ENCODE measurements around the gene TRIM29.
A peak's percentile ranks its signal among the peaks of the same experiment; 100 is the strongest.
"Not testable (repeated sequence)": the region's sequence is repeated elsewhere in the genome, so short reads cannot be mapped to it uniquely, and the experiment has no call there.

Gene TRIM29

GRCh38 chr11:120172054-120172911, 34.4 kb upstream of the TRIM29 start:
- peak; percentile 26 for DNase-seq

GRCh38 chr11:120170741-120171261, 32.9 kb upstream of the TRIM29 start:
- DNase-seq = no peak

DNA sequence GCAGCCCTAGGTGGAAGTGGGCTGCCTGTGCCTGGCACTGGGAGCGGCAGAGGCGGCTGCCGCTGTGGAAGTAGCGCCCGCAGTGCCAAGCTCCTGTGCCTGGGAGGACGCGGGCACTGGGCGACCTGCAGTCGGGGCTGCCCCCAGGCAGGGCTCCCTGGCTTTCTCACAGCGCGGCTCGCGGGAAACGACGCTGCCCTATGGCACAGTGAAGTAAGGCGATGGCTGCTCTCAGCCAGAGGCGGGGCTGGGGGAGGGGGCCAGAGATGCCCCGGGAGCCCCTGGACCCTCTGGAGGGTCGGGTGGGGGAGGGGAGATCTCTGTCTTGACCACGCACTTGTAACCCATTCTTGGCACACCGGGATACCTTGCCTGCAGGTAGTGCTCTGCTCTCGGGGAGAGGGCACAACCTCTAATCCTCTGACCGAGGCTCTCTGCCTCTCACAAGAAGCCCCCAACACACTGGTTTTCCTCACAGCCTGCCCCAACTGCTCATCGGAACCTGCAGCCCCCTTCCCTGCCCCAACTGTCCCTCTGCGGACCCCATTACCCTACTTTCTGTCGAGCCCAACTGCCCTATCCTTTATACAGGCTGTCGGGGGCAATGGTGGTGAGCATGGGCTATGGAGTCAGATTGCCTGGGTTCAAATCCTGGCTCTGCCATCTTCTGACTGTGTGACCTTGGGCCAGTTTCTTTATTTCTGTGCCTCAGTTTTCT, 32.2 kb upstream of the TRIM29 start:
- DNase-seq = no peak

DNA sequence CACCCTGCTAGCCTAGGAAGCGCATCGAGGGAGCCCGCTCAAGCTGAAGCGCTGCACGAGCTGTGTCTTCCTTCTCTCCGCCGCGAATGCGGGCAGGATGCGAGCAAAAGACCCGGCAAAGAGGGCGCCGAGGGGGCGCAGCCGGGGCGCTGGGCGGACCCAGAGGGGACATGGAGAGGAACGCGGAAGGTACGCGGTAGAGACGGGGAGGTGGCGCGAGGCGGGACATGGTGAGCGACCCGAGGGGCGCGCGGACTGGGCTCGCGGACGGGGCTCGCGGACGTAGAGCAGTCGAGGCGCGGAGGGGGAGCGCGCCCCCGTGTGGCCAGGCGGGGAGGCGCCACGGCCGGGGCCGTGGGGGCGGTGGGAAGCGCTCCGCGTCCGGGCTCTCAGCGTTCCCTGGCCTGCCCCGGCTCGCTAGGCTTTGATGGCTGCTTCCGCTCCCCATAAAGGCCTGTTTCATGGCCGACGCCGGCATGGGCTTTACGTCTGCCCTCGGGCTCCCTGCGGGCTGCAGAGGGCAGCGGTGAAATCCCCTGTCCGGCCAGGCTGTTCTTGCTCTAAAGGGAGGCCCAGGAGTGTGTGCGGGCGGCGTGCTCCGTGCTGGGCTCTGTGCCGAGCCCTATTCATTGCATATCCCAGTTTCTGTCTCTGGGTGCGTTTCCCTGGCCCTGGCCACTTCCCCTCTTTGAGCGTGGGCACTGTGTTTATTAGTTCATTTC, 31.2 kb upstream of the TRIM29 start:
- DNase-seq = peak; percentile 51

GRCh38 chr11:120168108-120168959, 30.4 kb upstream of the TRIM29 start:
- no peak for DNase-seq

DNA sequence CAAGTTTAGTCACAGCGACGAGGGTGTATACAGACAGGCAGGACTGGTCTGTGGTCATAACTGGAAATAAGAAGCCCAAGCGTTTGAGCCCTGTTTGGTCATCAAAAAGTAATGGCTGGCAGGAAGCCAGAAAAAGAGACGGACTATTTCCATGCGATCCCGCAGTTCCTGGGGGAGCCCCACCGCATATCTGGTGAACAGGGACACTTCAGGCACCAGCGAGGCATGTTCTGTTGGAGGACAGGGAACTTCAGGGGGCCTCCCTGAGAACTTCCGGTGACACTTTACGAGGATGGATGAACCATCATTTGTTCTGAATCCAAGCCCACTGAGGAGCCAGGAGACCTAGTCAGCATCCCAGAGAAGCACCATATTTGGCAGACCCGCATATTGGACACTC, 29.7 kb upstream of the TRIM29 start:
- no peak for DNase-seq

DNA sequence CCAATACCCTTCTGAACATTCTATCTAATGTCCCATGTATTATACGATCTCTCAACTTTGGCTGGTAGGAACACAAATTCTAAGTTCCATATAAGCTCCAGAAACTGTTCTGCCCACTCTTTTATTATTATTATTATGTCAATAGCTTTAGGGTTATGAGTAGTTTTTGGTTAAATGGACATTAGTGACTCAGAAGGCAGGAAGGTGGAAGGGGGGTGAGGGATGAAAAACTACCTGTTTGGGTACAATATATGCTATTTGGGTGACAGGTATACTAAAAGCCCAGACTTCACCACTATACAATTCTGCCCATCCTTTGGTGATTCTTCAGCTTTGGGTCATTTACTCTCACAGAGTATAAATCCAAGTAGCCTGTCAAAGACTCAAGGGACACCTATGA, 22.5 kb upstream of the TRIM29 start:
- DNase-seq = no peak

GRCh38 chr11:120153221-120153620, 15.3 kb upstream of the TRIM29 start:
- no peak for DNase-seq

DNA sequence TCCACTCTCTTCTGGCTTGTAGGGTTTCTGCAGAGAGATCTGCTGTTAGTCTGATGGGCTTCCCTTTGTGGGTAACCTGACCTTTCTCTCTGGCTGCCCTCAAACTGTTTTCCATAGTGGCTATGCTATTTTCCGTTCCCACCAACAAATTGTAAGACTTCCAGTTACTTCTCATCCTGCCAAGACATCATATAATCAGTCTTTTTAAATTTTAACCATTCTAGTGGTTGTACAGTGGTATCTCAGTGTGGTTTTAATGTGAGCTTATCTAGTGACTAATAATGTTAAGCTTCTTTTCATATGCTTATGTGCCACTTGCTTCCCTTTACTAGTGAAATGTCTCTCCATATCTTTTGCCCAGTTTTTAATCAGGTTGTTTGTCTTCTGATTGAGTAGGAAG, 13.6 kb upstream of the TRIM29 start:
- no peak for DNase-seq

GRCh38 chr11:120149246-120149645, 11.3 kb upstream of the TRIM29 start:
- no peak for DNase-seq

DNA sequence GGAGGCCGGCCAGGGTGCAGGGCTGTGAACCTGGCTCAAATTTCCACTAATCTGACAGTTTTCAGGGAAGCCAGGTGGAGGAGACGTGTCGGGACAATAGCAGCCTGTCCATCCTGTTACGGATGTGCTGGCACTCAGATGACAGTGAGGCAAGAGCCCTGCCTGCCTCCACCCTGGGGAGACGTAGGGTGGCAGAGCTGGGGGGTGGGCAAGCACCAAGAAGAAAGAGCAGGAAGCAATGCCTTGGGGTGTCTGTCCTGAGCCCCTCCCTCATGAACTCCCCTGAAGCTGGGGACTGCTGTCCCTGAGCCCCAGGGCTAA, 10.0 kb upstream of the TRIM29 start:
- no peak for DNase-seq

GRCh38 chr11:120147094-120147949, 9.4 kb upstream of the TRIM29 start:
- DNase-seq = no peak

- no peak for DNase-seq
These were observed 8.6 kb upstream of the TRIM29 start for GRCh38 chr11:120146413-120147093.

- DNase-seq = no peak
These were observed 6.6 kb upstream of the TRIM29 start for GRCh38 chr11:120144501-120144900.

DNA sequence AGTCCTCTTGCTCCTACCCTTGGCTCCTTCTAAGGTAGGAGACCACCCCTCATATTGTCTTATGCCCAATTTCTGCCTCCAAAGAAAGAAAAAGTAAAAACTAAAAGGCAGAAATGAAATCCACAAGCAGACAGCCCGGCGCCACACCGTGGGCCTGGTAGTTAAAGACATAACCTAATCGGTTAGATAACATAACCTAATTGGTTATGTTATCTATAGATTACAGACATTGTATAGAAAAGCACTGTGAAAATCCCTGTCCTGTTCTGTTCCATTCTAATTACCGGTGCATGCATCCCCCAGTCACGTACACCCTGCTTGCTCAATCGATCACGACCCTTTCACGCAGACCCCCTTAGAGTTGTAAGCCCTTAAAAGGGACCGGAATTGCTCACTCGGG, 5.6 kb upstream of the TRIM29 start:
- DNase-seq = not testable (repeated sequence)

GRCh38 chr11:120142441-120143100, 4.7 kb upstream of the TRIM29 start:
- no peak for DNase-seq

DNA sequence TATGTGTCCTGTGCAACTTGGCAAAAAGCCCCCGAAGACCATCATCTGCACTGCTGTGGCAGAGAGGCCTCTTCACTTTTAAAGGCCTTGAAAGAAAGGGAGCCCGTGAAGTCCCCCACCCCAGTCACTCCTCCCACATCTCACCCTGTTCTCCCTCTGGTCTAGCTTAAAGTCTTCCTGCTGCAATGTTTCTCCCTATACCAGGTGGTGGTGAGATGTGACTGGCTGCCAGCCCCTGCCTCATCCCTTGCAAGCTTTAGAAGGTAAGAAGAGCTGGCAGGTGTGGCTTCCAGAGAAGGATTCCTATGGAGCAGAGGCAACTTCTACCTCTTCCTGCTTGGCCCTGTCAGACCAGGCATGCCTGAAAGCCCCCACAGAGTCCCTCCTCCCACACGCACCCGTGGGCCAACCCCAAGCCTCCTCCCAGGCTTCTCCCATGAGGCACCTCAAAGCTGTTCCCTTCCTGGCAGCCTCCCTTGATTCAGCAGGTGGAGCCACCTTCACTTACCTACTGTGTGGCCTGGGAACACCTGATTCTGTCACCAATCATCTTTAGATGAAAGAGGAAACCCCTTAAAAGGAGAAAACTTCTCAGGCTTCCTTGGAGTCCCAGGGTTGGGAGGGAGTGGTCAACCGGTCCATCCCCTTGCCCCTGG, 4.0 kb upstream of the TRIM29 start:
- DNase-seq = no peak

GRCh38 chr11:120141113-120141767, 3.3 kb upstream of the TRIM29 start:
- no peak for DNase-seq
